CMK (cell line): ENCODE data around the gene TIMM8B.
"Not testable (repeated sequence)": the region's sequence is repeated elsewhere in the genome, so short reads cannot be mapped to it uniquely, and the experiment has no call there.

Experiments used
- DNase-seq: peaks from one replicate; pipeline ENCODE4 v3.0.0-alpha.2; 2010; ENCODE audit warnings: low read depth

Gene TIMM8B

DNA sequence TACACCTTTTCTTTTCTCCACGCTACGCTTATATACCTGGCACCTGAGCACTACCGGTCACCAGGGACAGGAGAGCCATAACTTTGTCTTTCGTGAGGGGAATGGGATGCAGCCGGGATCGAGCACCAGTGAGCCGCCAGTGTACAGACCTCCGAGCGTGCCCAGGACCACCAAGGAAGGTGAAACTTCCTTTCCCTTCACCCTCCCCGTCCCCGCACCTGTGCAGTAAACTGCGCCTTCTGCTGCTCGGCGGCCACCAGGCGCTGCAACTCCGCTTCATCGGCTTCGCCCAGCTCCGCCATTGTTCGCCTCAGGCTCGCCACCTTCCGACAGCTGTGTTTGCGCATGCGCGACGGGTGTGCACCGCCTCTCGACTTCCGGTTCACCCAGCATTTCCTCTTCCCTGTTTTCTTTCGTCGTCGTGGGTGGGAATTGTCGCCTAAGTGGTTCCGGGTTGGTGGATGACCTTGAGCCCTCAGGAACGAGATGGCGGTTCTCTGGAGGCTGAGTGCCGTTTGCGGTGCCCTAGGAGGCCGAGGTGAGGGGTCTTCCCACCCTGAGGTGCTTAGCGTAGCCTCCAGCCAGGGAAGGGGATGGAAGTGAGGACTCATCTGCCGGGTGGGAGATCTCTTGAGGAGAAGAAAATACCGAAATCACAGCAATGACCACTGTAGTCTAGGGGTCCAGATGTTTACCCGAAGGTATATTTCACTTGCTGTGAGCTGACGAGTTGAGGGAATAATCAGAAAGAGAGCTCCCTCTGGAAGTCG, at the start of gene TIMM8B, which contains the start of gene SDHD:
TIMM8B (minus strand) TSS at position 335 of the 770 bp plus-strand sequence; CDS start at position 302, 33 bp downstream.
SDHD (plus strand) TSS at position 452 of the 770 bp plus-strand sequence; CDS start at position 487, 35 bp downstream.
- DNase-seq = peak; percentile 94

DNA sequence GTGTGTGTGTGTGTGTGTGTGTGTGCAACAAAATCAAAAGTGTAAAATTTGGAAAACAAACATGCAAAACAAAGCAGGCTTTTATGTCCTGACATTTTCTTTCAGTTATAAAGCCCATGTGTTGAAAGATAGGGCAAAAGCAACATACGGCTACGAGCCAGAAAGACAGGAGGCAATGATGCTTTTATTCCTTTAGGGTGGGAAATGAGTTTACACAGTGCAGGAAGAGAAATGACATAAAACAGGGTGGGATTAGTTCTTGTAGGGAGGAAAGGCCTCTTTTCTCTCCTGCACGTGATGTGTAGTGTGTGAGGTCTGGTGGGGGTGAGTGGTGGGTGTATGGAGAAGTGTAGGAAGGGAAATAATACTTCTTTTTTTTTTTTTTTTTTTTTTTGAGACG, 47.9 kb upstream of the TIMM8B start:
- no peak for DNase-seq

GRCh38 chr11:112132737-112133136, 46.2 kb upstream of the TIMM8B start:
- peak; percentile 4 for DNase-seq

GRCh38 chr11:112129656-112130055, 43.1 kb upstream of the TIMM8B start:
- DNase-seq = no peak

- no peak for DNase-seq
These were observed 42.0 kb upstream of the TIMM8B start for GRCh38 chr11:112128483-112129121.

GRCh38 chr11:112127056-112127455, 40.5 kb upstream of the TIMM8B start:
- DNase-seq = no peak

- DNase-seq = no peak
These were observed 36.6 kb upstream of the TIMM8B start for GRCh38 chr11:112123129-112123528.

DNA sequence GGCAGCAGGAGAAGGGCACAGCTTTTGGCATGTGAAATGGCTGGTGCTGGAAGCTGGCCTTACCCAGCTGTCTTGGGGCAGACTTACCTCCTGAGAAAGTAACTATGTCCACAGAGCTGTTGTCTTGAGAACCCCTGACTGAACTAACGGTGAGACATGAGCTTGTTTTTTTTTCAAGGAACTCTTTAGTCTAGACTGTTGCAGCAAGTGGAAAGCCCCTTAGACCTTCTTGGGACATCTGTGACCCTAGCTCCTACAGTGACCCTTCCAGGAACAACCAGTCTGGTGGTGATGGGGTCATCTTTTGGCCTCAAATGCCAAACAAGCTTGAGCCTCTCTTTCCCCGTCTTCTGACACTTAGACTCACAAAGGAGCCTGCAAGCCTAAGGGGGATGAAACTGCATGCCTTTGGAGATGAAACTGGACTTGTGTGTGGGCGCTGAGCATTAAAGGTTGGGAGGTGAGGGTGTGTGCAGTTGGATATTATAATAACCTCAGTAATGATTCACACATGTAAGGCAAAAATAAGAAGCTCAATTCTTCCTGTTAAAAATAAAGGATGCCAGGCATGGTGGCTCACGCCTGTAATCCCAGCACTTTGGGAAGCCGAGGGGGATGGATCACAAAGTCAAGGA, 35.5 kb upstream of the TIMM8B start:
- DNase-seq = no peak

GRCh38 chr11:112118176-112118575, 31.6 kb upstream of the TIMM8B start:
- no peak for DNase-seq

DNA sequence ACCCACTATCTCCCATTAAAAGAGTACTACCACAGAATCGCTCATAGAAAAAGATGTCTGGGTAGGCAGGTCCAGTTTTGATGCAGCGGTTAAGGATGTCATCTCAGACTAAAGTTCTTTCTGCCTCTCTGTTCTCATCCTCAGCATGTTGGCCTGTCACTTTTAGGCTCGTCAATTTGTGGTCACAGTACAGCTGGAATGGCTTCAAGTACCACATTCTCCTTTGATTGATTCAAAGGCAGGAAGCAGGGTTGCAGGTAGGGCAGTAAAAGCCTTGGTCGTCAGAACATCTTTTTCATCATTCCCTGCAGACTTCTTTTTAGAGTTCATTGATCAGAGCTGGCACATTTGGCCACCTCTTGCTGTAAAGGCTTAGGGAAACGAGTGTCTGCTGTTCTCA, 28.8 kb upstream of the TIMM8B start:
- no peak for DNase-seq

GRCh38 chr11:112114460-112114859, 27.9 kb upstream of the TIMM8B start:
- no peak for DNase-seq

DNA sequence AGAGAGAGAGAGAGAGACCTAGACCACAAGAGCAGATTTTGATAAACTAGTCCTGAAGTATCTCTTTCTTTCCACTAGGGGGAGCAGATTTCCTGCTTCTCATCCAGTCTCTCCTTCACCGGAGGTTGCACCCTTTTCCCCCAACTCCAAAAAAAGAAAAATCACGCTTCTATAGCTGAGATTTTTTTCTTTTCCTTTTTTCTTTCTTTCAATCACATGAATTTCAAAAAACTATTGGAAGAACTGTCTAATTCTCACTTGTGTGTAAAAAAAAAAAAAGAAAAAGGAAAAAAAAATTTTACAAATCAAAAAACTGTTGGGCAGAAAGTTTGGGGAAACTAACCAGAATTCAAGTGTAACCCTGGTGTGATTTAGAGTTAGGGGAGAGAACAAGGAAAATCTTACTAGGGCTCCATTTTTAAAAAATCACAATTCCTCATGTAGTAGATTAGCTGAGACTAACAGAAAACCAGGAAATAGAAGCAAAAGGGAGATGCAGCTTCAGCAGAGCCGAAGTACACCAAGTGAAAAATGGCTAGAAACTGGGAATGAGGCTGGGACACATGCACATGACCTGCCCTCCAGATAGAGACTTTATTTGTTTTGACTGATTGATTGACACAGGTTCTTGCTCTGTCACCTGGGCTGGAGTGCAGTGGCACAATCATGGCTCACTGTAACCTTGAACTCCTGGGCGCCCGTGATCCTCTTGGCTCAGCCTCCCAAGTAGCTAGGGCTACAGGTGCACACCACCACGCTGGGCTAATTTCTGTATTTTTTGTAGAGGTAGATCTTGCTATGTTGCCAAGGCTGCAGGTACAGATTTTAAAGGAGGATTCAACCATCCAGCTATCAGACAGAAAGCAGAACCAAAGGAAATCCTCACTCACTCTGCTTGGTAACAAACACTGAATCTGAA, 27.2 kb upstream of the TIMM8B start:
- peak; percentile 64 for DNase-seq

- DNase-seq = no peak
These were observed 19.5 kb upstream of the TIMM8B start for GRCh38 chr11:112106070-112106469.

DNA sequence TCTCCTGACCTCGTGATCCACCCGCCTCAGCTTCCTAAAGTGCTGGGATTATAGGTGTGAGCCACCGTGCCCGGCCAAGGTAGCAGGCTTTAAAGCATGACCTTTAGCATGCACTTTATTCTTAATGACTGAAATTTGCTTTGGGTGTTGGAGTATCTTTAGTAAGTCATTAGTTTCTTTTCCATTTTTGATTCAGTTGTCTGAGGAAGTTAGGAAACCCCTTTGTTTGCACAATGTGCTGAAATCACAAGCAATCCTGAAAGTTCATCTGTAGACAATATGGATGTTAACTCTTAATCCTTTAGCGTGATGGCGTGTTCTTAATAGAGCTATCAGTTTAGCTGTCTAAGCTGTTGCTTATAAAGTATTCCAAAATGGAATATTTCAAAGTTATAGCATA, 16.9 kb upstream of the TIMM8B start:
- no peak for DNase-seq

DNA sequence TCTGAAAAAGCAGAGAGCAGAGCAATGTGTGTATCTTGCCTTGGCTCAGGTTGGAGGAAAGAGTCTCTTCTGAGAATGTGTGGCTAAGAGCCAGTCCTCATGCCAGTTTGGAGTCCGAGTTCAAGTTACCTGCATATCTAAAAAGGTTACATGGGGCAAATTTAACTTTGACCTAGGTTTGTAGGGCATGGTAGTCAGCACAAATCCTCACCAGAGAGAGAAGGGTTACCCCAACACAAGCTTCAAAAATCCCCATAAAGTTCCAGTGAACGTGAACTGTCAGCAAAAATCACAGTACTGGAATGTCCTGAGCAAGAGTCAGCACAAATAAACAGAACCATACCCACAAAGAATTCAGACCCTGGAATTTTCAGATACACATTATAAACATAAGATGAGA, 13.9 kb upstream of the TIMM8B start:
- no peak for DNase-seq

DNA sequence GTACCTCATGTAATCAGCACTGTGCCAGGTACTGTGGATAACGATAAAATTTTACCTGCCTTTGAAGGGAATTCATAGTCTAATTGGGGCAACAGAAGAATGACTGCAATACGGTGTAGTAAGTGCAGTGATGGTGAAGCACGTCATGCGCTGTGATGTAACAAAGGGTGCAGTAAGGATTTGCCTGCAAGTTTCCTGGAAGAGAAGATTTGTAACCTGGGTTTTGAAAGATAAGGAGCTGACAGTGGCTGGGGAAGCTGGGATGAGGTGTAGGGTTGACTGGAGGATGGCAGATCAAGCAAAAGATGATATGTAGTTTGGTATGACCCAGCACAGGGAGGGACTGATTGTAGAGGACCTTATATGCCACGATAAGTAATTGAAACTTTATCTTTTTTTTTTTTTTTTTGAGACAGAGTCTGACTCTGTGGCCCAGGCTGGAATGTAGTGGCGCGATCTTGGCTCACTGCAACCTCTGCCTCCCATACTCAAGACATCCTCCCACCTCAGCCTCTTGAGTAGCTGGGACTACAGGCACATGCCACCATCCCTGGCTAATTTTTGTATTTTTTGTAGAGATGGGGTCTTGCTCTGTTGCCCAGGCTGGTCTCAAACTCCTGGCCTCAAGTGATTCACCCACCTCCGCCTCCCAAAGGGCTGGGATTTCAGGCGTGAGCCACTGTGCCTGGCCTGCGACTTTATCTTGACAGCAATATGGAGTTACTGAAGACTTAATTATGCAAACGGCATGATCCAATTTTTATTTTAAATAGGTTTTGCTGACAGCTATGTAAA, 11.4 kb upstream of the TIMM8B start:
- DNase-seq = no peak

DNA sequence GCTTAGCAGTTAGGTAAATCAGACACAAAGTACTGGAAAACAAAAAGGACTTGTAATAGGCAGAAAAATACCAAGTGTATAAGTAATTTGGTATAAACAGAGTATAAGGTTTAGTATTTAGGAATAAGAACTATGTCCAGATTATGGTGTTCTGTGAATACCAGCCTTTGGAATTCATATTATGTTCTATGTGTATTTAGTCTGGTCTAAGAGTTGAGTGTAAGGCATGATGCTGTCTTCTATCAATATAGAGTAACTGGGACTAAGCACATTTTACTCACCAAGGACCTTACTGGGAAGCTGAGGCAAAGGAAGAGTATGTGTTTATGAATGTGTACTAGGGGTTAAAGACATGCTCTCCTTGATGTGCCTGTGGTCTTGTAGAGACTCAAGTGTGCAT, 9.6 kb upstream of the TIMM8B start:
- no peak for DNase-seq

DNA sequence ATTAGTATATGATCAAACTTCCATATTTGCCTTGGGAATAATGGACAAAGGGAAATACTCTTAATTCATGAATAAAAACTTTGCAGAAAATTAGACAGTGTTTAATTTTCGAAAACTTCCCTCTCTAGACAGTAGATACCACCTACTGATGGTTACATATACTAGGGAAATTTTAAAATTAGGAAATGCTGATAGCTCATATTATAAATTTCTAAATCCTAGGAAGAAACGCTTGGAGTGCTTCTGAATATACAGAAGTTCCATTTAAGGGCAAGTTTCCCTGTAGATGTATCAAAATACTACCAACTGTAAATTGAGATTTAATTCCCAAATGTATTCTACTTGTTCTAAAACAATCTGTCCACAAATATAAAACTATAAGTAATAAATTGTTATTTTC, 8.7 kb upstream of the TIMM8B start:
- DNase-seq = not testable (repeated sequence)

GRCh38 chr11:112087212-112087611, 656 bp upstream of the TIMM8B start:
- no peak for DNase-seq

DNA sequence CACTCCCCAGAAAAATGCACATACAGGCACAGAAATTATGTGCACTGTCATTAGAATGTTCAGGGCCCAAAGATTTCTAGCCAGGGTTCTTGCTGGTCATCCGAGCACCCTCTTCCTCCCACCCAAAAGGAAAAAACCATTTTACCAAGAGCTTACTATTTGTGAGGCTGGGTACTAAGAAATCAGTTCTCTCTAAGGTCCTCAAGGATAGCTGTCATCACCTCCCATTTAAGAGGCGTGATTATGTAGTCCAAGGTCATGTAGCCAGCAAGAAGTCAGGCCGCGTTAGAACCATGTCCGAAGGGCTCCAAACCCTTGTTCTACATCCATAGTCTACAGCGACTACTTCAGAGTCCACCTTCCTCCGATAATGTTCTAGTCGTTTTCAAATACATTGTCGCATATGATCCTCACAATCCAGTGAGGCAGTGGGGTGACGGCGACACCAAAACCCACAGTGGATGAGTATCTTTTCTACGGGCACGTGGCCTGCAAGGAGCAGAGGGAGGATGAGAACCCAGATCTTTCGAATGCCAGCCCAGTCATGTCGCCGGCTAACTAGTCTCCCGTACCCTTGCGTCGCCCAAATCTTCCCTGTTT, 634 bp downstream of the TIMM8B start:
- DNase-seq = no peak

DNA sequence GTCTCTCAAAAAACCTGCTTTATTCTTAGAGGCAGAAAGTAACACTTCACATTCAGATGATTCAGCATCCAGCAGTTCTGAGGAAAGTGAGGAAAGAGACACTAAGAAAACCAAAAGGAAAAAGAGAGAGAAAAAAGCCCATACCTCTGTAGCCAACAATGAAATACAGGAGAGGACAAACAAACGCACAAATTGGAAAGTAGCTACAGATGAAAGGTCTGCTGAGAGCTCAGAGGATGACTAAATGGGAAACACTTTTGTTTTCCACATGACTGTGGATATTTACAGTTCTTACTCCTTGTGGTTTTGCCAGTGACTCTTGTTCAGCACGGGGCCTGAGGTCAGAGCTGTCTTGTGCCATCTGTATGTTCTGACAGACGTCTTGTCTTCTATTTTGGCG, 3.8 kb downstream of the TIMM8B start:
- DNase-seq = no peak
